ENCODE results near the gene MEX3D.

Gene MEX3D

GRCh38 chr19:1568320-1569019 lies at the start of gene MEX3D:
MEX3D (minus strand) TSS chr19:1568325; CDS start chr19:1568058, 267 bp downstream.
- DNase-seq (ENCODE audit: low read depth, low spot score): peak; percentile 56

- no peak for DNase-seq (ENCODE audit: low read depth, low spot score)
These were observed 48.8 kb upstream of the MEX3D start for GRCh38 chr19:1616875-1617274.

GRCh38 chr19:1616396-1616795 lies 48.3 kb upstream of the MEX3D start:
- no peak for DNase-seq (ENCODE audit: low read depth, low spot score)

- DNase-seq (ENCODE audit: low read depth, low spot score): no peak
These were observed 47.1 kb upstream of the MEX3D start for GRCh38 chr19:1615156-1615765.

- DNase-seq (ENCODE audit: low read depth, low spot score): no peak
These were observed 45.9 kb upstream of the MEX3D start for GRCh38 chr19:1613808-1614570.

GRCh38 chr19:1613146-1613545 lies 45.0 kb upstream of the MEX3D start:
- DNase-seq (ENCODE audit: low read depth, low spot score): no peak

- no peak for DNase-seq (ENCODE audit: low read depth, low spot score)
These were observed 44.3 kb upstream of the MEX3D start for GRCh38 chr19:1612114-1613086.

GRCh38 chr19:1611353-1611752 lies 43.2 kb upstream of the MEX3D start:
- no peak for DNase-seq (ENCODE audit: low read depth, low spot score)

GRCh38 chr19:1610579-1610978 lies 42.5 kb upstream of the MEX3D start:
- DNase-seq (ENCODE audit: low read depth, low spot score): no peak

- no peak for DNase-seq (ENCODE audit: low read depth, low spot score)
These were observed 41.8 kb upstream of the MEX3D start for GRCh38 chr19:1609680-1610474.

- DNase-seq (ENCODE audit: low read depth, low spot score): no peak
These were observed 40.9 kb upstream of the MEX3D start for GRCh38 chr19:1609103-1609396.

GRCh38 chr19:1608359-1609102 lies 40.4 kb upstream of the MEX3D start:
- no peak for DNase-seq (ENCODE audit: low read depth, low spot score)

GRCh38 chr19:1606138-1606651 lies 38.1 kb upstream of the MEX3D start:
- no peak for DNase-seq (ENCODE audit: low read depth, low spot score)

- DNase-seq (ENCODE audit: low read depth, low spot score): peak; percentile 97
These were observed 37.4 kb upstream of the MEX3D start, which contains the start of gene UQCR11 for GRCh38 chr19:1605236-1606137. UQCR11 (minus strand) TSS chr19:1605462; CDS start chr19:1605409, 53 bp downstream.

GRCh38 chr19:1602091-1602707 lies 34.1 kb upstream of the MEX3D start:
- no peak for DNase-seq (ENCODE audit: low read depth, low spot score)

- DNase-seq (ENCODE audit: low read depth, low spot score): no peak
These were observed 33.5 kb upstream of the MEX3D start for GRCh38 chr19:1601613-1602064.

GRCh38 chr19:1599460-1599846 lies 31.3 kb upstream of the MEX3D start:
- DNase-seq (ENCODE audit: low read depth, low spot score): no peak

GRCh38 chr19:1598777-1599459 lies 30.8 kb upstream of the MEX3D start:
- DNase-seq (ENCODE audit: low read depth, low spot score): no peak

All from ELF-1 (cell line).